Right lobe of liver (tissue), 6 donors: ENCODE results near the gene EIPR1. TPM values are rescaled to one million over a fixed set of nuclear protein-coding genes. Genes with fewer than 3 reads are reported as not detected.
A peak's percentile ranks its signal among the peaks of the same experiment; 100 is the strongest.

ENCODE experiments used
- ATAC-seq, 4 donors: fragments of 200-7000 bp; cut with Tn5 transposase; one replicate each; pipeline ENCODE4 v1.9.1; 2020; ENCODE audit warnings: mild to moderate bottlenecking in 4 of 4, moderate library complexity in 4 of 4
- DNase-seq, 3 donors: peaks; one replicate each; pipeline ENCODE4 v3.0.0-alpha.2; 2020
- H3K27ac ChIP-seq, 3 donors: fragments of 200-600 bp; one replicate each; pipeline ENCODE4 v1.8.0; 2022
- H3K27me3 ChIP-seq, 2 donors: fragments of 200-600 bp; one replicate each; pipeline ENCODE4 v1.8.0; 2022
- H3K36me3 ChIP-seq, 4 donors: fragments of 200-600 bp; sonication (generic) in 1 of 4; one replicate each; pipeline versions ENCODE4 v1.5.1 to v1.8.0; 2017 to 2022; ENCODE audit warnings: control low read depth in 1 of 4
- H3K4me1 ChIP-seq, 4 donors: fragments of 200-600 bp; sonication (generic) in 1 of 4; one replicate each; pipeline versions ENCODE4 v1.5.1 to v1.8.0; 2017 to 2022; ENCODE audit warnings: control low read depth in 1 of 4
- H3K4me3 ChIP-seq, 3 donors: fragments of 200-600 bp; one replicate each; pipeline ENCODE4 v1.8.0; 2022
- H3K9me3 ChIP-seq, 4 donors: fragments of 200-600 bp; sonication (generic) in 1 of 4; one replicate each; pipeline versions ENCODE4 v1.5.1 to v1.8.0; 2017 to 2022; ENCODE audit warnings: control low read depth in 1 of 4
- POLR2A ChIP-seq: fragments of 450-650 bp; IDR thresholded peaks from one replicate; pipeline ENCODE4 v1.6.1; 2017; ENCODE audit warnings: antibody characterized with exemption, mild to moderate bottlenecking
- WGBS: methylation state at CpG from one replicate; pipeline ENCODE4 v1.1.6; 2018; ENCODE audit warnings: low coverage, low lambda C conversion rate; ENCODE audit not compliant: insufficient coverage; ENCODE audit errors: missing lambda C conversion rate; 5-methylcytosine and 5-hydroxymethylcytosine counted together
- intact Hi-C, 2 donors: fragments of 100-400 bp; cut with DNase I; formaldehyde crosslinking; loops; one replicate each; pipeline versions ENCODE4 v1.11.2 to v1.14.1; 2022
- total RNA-seq, 6 experiments: library from RNA; depleted of rRNA in 2 of 6; stranded (reverse); fragments of >200 nt in 2 of 6; fragmentation: NEBNext Ultra II Directional in 3 of 6; extraction: Animal tissue kit (Norgen Biotek cat#: 25700) in 3 of 6; gene quantifications; one replicate each; pipeline versions ENCODE4 v1.1.0 to v1.2.4, GENCODE V29; 2016 to 2023
- TF ChIP-seq, protein P1 (sequence below), 4 donors: fragments of 200-600 bp in 3 of 4; fragments of 450-650 bp in 1 of 4; IDR thresholded peaks; one replicate each; pipeline versions ENCODE4 v1.5.1 to v1.8.0; 2016 to 2022; ENCODE audit warnings: antibody characterized with exemption in 4 of 4, mild to moderate bottlenecking in 2 of 4
- donor health status: DM: no; HTN: yes; CAD: no.
- donor health status: DM: no; HTN: no; CAD: no.
- donor health status: DM: no; HTN: no; CAD: no.
- donor health status: DM: no; HTN: yes; CAD: no.
- donor health status: DM: no; HTN: yes; CAD: no.

Gene EIPR1
- total RNA-seq, 6 experiments from 2014 or later: 6.8 to 40.6 (median 11.6) TPM

DNA sequence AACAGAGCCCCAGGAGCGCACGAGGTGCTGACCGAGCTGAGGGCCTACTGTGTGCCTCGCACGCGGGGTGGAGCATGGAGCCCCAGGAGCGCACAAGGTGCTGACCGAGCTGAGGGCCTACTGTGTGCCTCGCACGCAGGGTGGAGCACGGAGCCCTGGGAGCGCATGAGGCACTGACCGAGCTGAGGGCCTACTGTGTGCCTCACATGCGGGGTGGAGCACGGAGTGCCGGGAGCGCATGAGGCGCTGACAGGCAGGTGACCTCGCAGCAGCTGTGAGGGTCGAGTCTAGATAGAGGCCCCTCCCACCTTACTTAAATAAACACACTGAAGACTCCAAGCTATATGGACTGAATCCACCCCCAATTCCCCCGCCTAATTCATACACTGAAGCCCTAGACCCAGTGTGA is 60.3 kb downstream of the EIPR1 start:
- no peaks in the 10 kb centered on the region for H3K27me3 ChIP-seq
- no peak for ATAC-seq
- TF ChIP-seq POLR2A: no peak
- TF ChIP-seq, protein P1, sequence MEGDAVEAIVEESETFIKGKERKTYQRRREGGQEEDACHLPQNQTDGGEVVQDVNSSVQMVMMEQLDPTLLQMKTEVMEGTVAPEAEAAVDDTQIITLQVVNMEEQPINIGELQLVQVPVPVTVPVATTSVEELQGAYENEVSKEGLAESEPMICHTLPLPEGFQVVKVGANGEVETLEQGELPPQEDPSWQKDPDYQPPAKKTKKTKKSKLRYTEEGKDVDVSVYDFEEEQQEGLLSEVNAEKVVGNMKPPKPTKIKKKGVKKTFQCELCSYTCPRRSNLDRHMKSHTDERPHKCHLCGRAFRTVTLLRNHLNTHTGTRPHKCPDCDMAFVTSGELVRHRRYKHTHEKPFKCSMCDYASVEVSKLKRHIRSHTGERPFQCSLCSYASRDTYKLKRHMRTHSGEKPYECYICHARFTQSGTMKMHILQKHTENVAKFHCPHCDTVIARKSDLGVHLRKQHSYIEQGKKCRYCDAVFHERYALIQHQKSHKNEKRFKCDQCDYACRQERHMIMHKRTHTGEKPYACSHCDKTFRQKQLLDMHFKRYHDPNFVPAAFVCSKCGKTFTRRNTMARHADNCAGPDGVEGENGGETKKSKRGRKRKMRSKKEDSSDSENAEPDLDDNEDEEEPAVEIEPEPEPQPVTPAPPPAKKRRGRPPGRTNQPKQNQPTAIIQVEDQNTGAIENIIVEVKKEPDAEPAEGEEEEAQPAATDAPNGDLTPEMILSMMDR (IDR thresholded peaks at IDR 0.05): no peak
- intact Hi-C loops: no loop called here
- WGBS: 58% methylated on average over 3 of the region's 21 CpGs
- peak in 1 of 3 donors; percentile 25 for DNase-seq
- no peaks in the 10 kb centered on the region for H3K4me1 ChIP-seq
- no peaks in the 10 kb centered on the region for H3K36me3 ChIP-seq
- no peak overlapping the region for H3K27ac ChIP-seq
- no peak overlapping the region for H3K4me3 ChIP-seq
- no peaks in the 10 kb centered on the region for H3K9me3 ChIP-seq

DNA sequence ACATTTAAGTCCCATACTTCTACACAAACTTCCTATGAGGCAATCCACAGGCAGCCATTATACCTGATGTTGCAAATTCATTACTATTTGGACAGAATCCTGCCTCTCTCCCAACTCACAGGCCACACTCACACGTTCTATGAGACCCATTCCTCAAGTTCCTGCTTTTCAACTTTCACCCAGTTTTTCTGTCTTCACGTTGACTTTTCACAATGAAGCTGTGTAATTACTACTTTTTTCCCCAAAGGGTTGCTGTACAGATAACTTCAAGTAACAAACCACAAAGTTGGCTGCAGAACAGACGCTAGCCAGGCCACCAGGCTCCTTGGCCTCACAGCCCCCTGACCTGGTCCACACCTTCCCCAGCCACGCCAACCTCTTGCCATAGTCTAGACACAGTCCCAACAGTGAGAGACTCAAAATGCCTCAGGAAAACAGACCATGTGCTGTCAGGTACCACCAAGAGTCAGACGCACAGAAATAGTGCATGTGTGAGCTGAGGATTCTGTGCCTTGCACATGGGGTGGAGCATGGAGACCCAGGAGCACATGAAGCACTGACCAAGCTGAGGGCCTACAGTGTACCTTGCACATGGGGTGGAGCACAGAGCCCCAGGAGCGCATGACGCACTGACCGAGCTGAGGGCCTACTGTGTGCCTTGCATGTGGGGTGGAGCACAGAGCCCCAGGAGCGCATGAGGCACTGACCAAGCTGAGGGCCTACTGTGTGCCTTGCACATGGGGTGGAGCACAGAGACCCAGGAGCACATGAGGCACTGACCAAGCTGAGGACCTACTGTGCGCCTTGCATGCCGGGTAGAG is 61.0 kb downstream of the EIPR1 start:
- Histone ChIP-seq H3K9me3 (no peaks in the 10 kb centered on the region), H3K27ac (no peak overlapping the region), H3K27me3 (no peaks in the 10 kb centered on the region), H3K4me3 (no peak overlapping the region), H3K36me3 (no peaks in the 10 kb centered on the region), H3K4me1 (no peaks in the 10 kb centered on the region)
- intact Hi-C loops: no loop called here
- TF ChIP-seq, protein P1 (IDR thresholded peaks at IDR 0.05): no peak
- DNase-seq: peak in 1 of 3 donors; percentile 19
- 83% methylated on average over 5 of the region's 11 CpGs for WGBS
- ATAC-seq: no peak

DNA sequence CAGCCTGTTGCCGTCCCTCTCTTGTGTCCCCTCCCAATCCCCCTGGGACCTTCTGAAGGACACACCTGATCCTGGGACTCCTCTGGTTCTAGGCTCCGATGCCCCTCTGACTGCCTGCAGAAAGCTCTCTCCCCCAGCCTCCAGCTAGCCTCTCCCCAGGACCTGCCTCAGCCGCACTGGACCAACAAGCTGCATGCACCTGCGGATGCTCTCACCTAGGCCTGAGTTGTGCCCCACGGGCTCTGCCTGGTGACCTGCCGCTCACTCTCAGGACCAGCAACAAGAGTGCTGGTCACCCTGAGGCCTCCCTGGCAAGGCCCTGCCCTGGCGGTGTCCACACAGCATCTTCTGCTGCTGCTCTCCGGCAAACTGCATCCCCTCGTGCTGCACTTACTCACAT is 63.0 kb downstream of the EIPR1 start:
- intact Hi-C loops: no loop called here
- Histone ChIP-seq H3K9me3 (no peaks in the 10 kb centered on the region), H3K27ac (no peak overlapping the region), H3K4me3 (no peak overlapping the region), H3K27me3 (no peaks in the 10 kb centered on the region), H3K4me1 (no peaks in the 10 kb centered on the region), H3K36me3 (no peaks in the 10 kb centered on the region)
- TF ChIP-seq, protein P1 (IDR thresholded peaks at IDR 0.05): no peak
- TF ChIP-seq POLR2A: no peak
- DNase-seq (no peak), ATAC-seq (peak in 1 of 4 donors; percentile 9)
- WGBS: 87% methylated on average over 4 of the region's 9 CpGs

DNA sequence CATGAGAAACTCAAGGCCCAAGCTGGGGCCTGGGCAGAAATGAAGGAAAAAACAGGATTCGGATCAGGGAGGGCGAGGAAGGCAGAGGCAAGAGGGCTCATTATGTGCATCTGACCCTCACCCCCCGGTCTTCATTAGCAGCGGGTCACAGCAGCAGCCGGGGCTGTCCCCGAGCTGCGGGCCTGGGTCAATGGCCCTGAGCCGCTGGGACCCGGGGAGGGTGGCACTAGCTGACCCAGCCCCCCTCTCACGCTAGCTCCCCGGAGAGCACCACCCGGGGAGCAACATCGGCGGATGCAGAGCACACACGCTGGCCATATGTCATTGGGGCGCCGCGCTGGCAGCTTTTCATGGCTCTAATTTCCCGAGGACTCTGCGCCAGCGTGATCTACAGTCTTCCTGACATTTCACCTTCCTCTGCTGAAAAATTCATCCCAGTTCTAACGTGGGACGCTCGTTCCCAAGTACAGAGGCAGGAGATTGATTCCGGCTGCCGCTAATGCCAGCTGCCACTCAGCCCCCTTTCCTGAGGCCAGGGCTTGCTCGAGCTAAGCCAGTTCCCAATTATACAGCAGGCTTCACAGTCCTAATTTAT is 63.7 kb downstream of the EIPR1 start:
- no peaks in the 10 kb centered on the region for H3K36me3 ChIP-seq
- ATAC-seq (peak in 3 of 4 donors; percentile 23 to 52 (median 46)), DNase-seq (no peak)
- H3K4me3 ChIP-seq: no peak overlapping the region
- intact Hi-C loops: no loop called here
- no peak overlapping the region for H3K27ac ChIP-seq
- no peak for TF ChIP-seq POLR2A
- TF ChIP-seq, protein P1 (IDR thresholded peaks at IDR 0.05): no peak
- no peaks in the 10 kb centered on the region for H3K4me1 ChIP-seq
- no peaks in the 10 kb centered on the region for H3K9me3 ChIP-seq
- 89% methylated on average over 11 of the region's 27 CpGs for WGBS
- no peaks in the 10 kb centered on the region for H3K27me3 ChIP-seq
